ENCODE results near the gene AP3M1.
"Not testable (repeated sequence)": the region's sequence is repeated elsewhere in the genome, so short reads cannot be mapped to it uniquely, and the experiment has no call there.

AP3M1 gene

GRCh38 chr10:74151879-74152722 lies 1.5 kb upstream of the AP3M1 start:
- Histone ChIP-seq H3K23ac (ENCODE audit: low read length in 2 of 2) (no peak overlapping the region), H3K4me1 (ENCODE audit: control insufficient read depth, insufficient read depth, low read depth, low read length) (peaks cover 1% of the 10 kb centered on the region), H2AK5ac (ENCODE audit: low read length, severe bottlenecking) (no peak overlapping the region), H2BK5ac (ENCODE audit: low read depth, low read length, poor library complexity, severe bottlenecking) (no peak overlapping the region), H3K36me3 (ENCODE audit: control insufficient read depth in 1 of 2, insufficient read depth in 2 of 2, low read depth in 1 of 2, low read length in 2 of 2) (peaks cover 0 to 9% of the 10 kb centered on the region in 2 experiments), H2BK15ac (ENCODE audit: low read depth, poor library complexity, severe bottlenecking) (no peak overlapping the region), H2AFZ (ENCODE audit: low read depth, low read length) (peak overlapping the region; percentile 100), H3K9ac (ENCODE audit: low read length) (peak overlapping the region; percentile 99), H3K4me2 (ENCODE audit: low read length, poor library complexity, severe bottlenecking) (peak overlapping the region; percentile 98), H2BK12ac (ENCODE audit: low read length in 2 of 2) (no peak overlapping the region), H3K4me3 (ENCODE audit: insufficient read depth in 1 of 2, low read depth in 1 of 2, low read length in 2 of 2) (peak overlapping the region; percentile 87 to 97), H3K18ac (ENCODE audit: low read depth in 1 of 2, low read length in 2 of 2) (no peak overlapping the region), H4K8ac (ENCODE audit: low read length) (no peak overlapping the region), H3K9me3 (ENCODE audit: control insufficient read depth, low read length) (no peaks in the 10 kb centered on the region), H3K27me3 (ENCODE audit: control insufficient read depth in 1 of 2, insufficient read depth in 1 of 2, low read length in 2 of 2) (no peaks in the 10 kb centered on the region), H3K27ac (ENCODE audit: low read length, poor library complexity, severe bottlenecking) (no peak overlapping the region), H2BK120ac (ENCODE audit: low read depth, low read length) (no peak overlapping the region), H3K14ac (ENCODE audit: low read length in 2 of 2) (no peak overlapping the region), H3K4ac (ENCODE audit: low read depth in 1 of 2, low read length in 2 of 2) (no peak overlapping the region), H4K91ac (ENCODE audit: low read length) (no peak overlapping the region), H3K79me1 (replicated peaks; ENCODE audit: low read length, poor library complexity, severe bottlenecking) (peaks cover 24% of the 10 kb centered on the region)
- 48% methylated on average over 4 of the region's 5 CpGs for WGBS
- no peak for DNase-seq

- Histone ChIP-seq H3K18ac (ENCODE audit: low read depth in 1 of 2, low read length in 2 of 2) (peak within 1 kb of the TSS; percentile 72 to 93), H3K79me1 (replicated peaks; ENCODE audit: low read length, poor library complexity, severe bottlenecking) (peaks cover 20% of the 10 kb centered on the region), H3K9ac (ENCODE audit: low read length) (peak within 1 kb of the TSS; percentile 99), H3K4ac (ENCODE audit: low read depth in 1 of 2, low read length in 2 of 2) (peak within 1 kb of the TSS; percentile 46 to 87), H2BK120ac (ENCODE audit: low read depth, low read length) (peak within 1 kb of the TSS; percentile 8), H3K4me3 (ENCODE audit: insufficient read depth in 1 of 2, low read depth in 1 of 2, low read length in 2 of 2) (peak within 1 kb of the TSS; percentile 87 to 97), H2AK5ac (ENCODE audit: low read length, severe bottlenecking) (no peak within 1 kb of the TSS), H3K27ac (ENCODE audit: low read length, poor library complexity, severe bottlenecking) (peak within 1 kb of the TSS; percentile 96), H2BK15ac (ENCODE audit: low read depth, poor library complexity, severe bottlenecking) (peak within 1 kb of the TSS; percentile 80), H3K4me2 (ENCODE audit: low read length, poor library complexity, severe bottlenecking) (peak within 1 kb of the TSS; percentile 98), H3K23ac (ENCODE audit: low read length in 2 of 2) (peak within 1 kb of the TSS in 1 of 2 experiments; percentile 56), H2AFZ (ENCODE audit: low read depth, low read length) (peak within 1 kb of the TSS; percentile 100), H2BK5ac (ENCODE audit: low read depth, low read length, poor library complexity, severe bottlenecking) (no peak within 1 kb of the TSS), H3K14ac (ENCODE audit: low read length in 2 of 2) (peak within 1 kb of the TSS in 1 of 2 experiments; percentile 97), H4K91ac (ENCODE audit: low read length) (peak within 1 kb of the TSS; percentile 91), H3K36me3 (ENCODE audit: control insufficient read depth in 1 of 2, insufficient read depth in 2 of 2, low read depth in 1 of 2, low read length in 2 of 2) (peaks cover 0 to 17% of the 10 kb centered on the region in 2 experiments), H2BK12ac (ENCODE audit: low read length in 2 of 2) (peak within 1 kb of the TSS; percentile 56 to 83), H3K9me3 (ENCODE audit: control insufficient read depth, low read length) (no peaks in the 10 kb centered on the region), H3K27me3 (ENCODE audit: control insufficient read depth in 1 of 2, insufficient read depth in 1 of 2, low read length in 2 of 2) (no peaks in the 10 kb centered on the region), H4K8ac (ENCODE audit: low read length) (peak within 1 kb of the TSS; percentile 60), H3K4me1 (ENCODE audit: control insufficient read depth, insufficient read depth, low read depth, low read length) (peaks cover 1% of the 10 kb centered on the region)
- DNase-seq: peak; percentile 98
- WGBS: under 1% methylated on average over 46 of the region's 57 CpGs
Observed at GRCh38 chr10:74150990-74151878, 606 bp upstream of the AP3M1 start, which contains the start of gene ADK. ADK (plus strand) TSS chr10:74151221; CDS start chr10:74151279, 58 bp downstream.

- not testable (repeated sequence) for H4K91ac ChIP-seq (ENCODE audit: low read length); H3K9ac ChIP-seq (ENCODE audit: low read length); H2AK5ac ChIP-seq (ENCODE audit: low read length, severe bottlenecking); H3K23ac ChIP-seq (ENCODE audit: low read length in 2 of 2); H3K4me2 ChIP-seq (ENCODE audit: low read length, poor library complexity, severe bottlenecking); H3K4me3 ChIP-seq (ENCODE audit: insufficient read depth in 1 of 2, low read depth in 1 of 2, low read length in 2 of 2); DNase-seq; H2BK15ac ChIP-seq (ENCODE audit: low read depth, poor library complexity, severe bottlenecking); H2AFZ ChIP-seq (ENCODE audit: low read depth, low read length); H3K27me3 ChIP-seq (ENCODE audit: control insufficient read depth in 1 of 2, insufficient read depth in 1 of 2, low read length in 2 of 2); H2BK5ac ChIP-seq (ENCODE audit: low read depth, low read length, poor library complexity, severe bottlenecking); H2BK12ac ChIP-seq (ENCODE audit: low read length in 2 of 2); H3K27ac ChIP-seq (ENCODE audit: low read length, poor library complexity, severe bottlenecking); H3K4me1 ChIP-seq (ENCODE audit: control insufficient read depth, insufficient read depth, low read depth, low read length); H3K4ac ChIP-seq (ENCODE audit: low read depth in 1 of 2, low read length in 2 of 2); H4K8ac ChIP-seq (ENCODE audit: low read length); H3K14ac ChIP-seq (ENCODE audit: low read length in 2 of 2); H2BK120ac ChIP-seq (ENCODE audit: low read depth, low read length); H3K18ac ChIP-seq (ENCODE audit: low read depth in 1 of 2, low read length in 2 of 2); H3K9me3 ChIP-seq (ENCODE audit: control insufficient read depth, low read length)
- Histone ChIP-seq H3K79me1 (replicated peaks; ENCODE audit: low read length, poor library complexity, severe bottlenecking) (peaks cover 15% of the 10 kb centered on the region), H3K36me3 (ENCODE audit: control insufficient read depth in 1 of 2, insufficient read depth in 2 of 2, low read depth in 1 of 2, low read length in 2 of 2) (peaks cover 0 to 21% of the 10 kb centered on the region in 2 experiments)
- 100% methylated on average over 3 of the region's 10 CpGs for WGBS
Observed at GRCh38 chr10:74146980-74147379, 3.6 kb downstream of the AP3M1 start.

- Histone ChIP-seq H3K4me2 (ENCODE audit: low read length, poor library complexity, severe bottlenecking) (no peak overlapping the region), H3K18ac (ENCODE audit: low read depth in 1 of 2, low read length in 2 of 2) (no peak overlapping the region), H3K4ac (ENCODE audit: low read depth in 1 of 2, low read length in 2 of 2) (no peak overlapping the region), H3K9ac (ENCODE audit: low read length) (peak overlapping the region; percentile 54), H3K4me3 (ENCODE audit: insufficient read depth in 1 of 2, low read depth in 1 of 2, low read length in 2 of 2) (peak overlapping the region in 1 of 2 experiments; percentile 52), H3K79me1 (replicated peaks; ENCODE audit: low read length, poor library complexity, severe bottlenecking) (peaks cover 11% of the 10 kb centered on the region), H3K14ac (ENCODE audit: low read length in 2 of 2) (no peak overlapping the region), H2BK12ac (ENCODE audit: low read length in 2 of 2) (no peak overlapping the region), H3K27me3 (ENCODE audit: control insufficient read depth in 1 of 2, insufficient read depth in 1 of 2, low read length in 2 of 2) (no peaks in the 10 kb centered on the region), H3K9me3 (ENCODE audit: control insufficient read depth, low read length) (no peaks in the 10 kb centered on the region), H2BK5ac (ENCODE audit: low read depth, low read length, poor library complexity, severe bottlenecking) (no peak overlapping the region), H4K8ac (ENCODE audit: low read length) (no peak overlapping the region), H3K27ac (ENCODE audit: low read length, poor library complexity, severe bottlenecking) (no peak overlapping the region), H2BK15ac (ENCODE audit: low read depth, poor library complexity, severe bottlenecking) (no peak overlapping the region), H3K4me1 (ENCODE audit: control insufficient read depth, insufficient read depth, low read depth, low read length) (peaks cover 3% of the 10 kb centered on the region), H2BK120ac (ENCODE audit: low read depth, low read length) (no peak overlapping the region), H3K36me3 (ENCODE audit: control insufficient read depth in 1 of 2, insufficient read depth in 2 of 2, low read depth in 1 of 2, low read length in 2 of 2) (peaks cover 1 to 23% of the 10 kb centered on the region in 2 experiments), H2AK5ac (ENCODE audit: low read length, severe bottlenecking) (no peak overlapping the region), H4K91ac (ENCODE audit: low read length) (no peak overlapping the region), H2AFZ (ENCODE audit: low read depth, low read length) (no peak overlapping the region), H3K23ac (ENCODE audit: low read length in 2 of 2) (no peak overlapping the region)
- no CpG with 5 or more reads among the region's 2 CpGs for WGBS
- DNase-seq: peak; percentile 77
Observed at GRCh38 chr10:74145133-74145532, 5.5 kb downstream of the AP3M1 start.

All from mesenchymal stem cell (in vitro differentiated cells and primary cell).